GM18858 (cell line): ENCODE measurements around the gene UGT1A8.
"Not testable (repeated sequence)": the region's sequence is repeated elsewhere in the genome, so short reads cannot be mapped to it uniquely, and the experiment has no call there.

ENCODE experiments used
- ATAC-seq: cut with Tn5 transposase; IDR thresholded peaks from one replicate; pipeline ENCODE4 v1.9.1; 2021; ENCODE audit not compliant: unreplicated experiment

The UGT1A8 gene

DNA sequence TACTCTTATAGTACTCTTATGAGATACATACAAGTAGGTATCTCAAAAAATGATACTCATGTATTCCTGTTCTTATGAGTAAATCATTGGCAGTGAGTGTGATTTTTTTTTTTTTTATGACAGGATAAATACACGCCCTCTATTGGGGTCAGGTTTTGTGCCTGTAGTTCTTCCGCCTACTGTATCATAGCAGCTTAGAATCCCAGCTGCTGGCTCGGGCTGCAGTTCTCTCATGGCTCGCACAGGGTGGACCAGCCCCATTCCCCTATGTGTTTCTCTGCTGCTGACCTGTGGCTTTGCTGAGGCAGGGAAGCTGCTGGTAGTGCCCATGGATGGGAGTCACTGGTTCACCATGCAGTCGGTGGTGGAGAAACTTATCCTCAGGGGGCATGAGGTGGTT is at the start of gene UGT1A8:
UGT1A8 (plus strand) TSS at position 158 of the 400 bp plus-strand sequence; CDS start at position 233, 75 bp downstream.
- ATAC-seq, result not testable (repeated sequence)

DNA sequence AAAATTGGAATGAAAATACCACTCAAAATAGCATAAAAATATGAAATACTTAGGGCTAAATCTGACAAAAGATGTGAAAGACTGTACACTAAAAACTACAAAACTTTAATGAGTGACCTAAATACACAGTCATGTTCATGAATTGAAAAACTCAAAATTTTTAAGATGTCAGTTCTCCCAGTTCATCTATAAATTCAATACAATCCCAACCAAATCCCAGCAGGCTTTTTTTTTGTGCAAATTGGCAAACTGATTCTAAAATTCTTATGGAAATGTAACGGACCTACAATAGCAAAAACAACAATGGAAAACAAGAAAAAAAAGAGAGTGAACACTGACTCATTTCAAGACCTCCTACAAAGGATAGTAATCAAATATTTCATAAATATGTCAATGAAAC is 46.4 kb upstream of the UGT1A8 start:
- ATAC-seq, result no peak

GRCh38 chr2:233571462-233571861 is 46.0 kb upstream of the UGT1A8 start:
- no peak for ATAC-seq

DNA sequence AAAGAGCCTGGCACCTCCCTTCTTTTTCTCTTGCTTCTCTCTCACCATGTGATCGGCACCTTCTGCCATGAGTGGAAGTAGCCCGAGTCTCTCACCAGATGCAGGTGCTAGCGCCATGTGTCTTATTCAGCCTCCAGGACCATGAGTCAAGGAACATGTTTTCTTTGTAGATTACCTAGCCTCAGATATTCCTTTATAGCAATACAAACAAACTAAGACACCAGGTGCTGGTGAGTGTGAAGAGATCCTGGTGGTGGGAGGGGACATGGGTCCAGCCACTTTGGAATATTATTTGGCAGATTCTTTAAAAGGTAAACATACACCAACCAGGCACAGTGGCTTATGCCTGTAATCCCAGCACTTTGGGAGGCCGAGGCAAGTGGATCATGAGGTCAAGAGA is 45.0 kb upstream of the UGT1A8 start:
- ATAC-seq, result no peak

- not testable (repeated sequence) for ATAC-seq
These were observed 40.1 kb upstream of the UGT1A8 start for GRCh38 chr2:233577341-233577740.

- ATAC-seq, result not testable (repeated sequence)
These were observed 34.0 kb upstream of the UGT1A8 start for GRCh38 chr2:233583217-233583965.

DNA sequence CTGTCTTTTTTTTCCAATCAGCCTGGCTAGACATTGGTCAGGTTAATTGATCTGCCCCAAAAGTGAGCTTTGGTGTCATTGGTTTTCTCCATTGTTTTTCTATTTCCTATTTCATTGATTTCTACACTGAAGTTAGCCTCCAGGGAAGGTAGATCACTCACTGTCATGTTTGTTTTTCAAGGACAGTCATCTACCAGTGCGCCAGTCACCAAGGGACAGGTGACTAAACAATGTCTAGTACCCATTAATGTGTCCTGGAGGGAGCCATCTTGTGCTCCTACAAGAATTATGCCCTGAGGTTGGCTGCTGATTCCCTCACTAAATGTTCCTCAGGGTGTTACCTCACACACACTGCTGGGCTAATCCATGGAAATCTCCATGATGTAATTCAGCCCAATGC is 33.2 kb upstream of the UGT1A8 start:
- no peak for ATAC-seq

DNA sequence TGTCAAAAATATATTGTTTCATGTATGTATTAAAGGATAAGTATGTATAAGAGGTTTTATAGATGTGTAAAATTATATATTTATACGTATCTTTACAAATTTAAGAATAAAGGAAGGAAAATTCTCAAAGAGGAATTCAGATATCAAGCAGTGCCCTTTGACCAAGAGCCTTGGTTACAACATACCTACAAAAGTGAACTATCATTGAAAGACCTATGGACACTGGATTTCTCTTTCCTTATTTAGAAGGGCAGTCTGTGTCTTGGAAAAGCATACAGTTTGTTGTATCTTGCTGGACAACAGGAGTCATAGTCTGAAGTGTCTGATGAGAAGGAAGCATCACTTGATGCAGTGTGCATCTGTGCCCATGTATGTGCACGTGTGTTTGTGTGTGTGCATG is 29.0 kb upstream of the UGT1A8 start:
- ATAC-seq, result no peak

DNA sequence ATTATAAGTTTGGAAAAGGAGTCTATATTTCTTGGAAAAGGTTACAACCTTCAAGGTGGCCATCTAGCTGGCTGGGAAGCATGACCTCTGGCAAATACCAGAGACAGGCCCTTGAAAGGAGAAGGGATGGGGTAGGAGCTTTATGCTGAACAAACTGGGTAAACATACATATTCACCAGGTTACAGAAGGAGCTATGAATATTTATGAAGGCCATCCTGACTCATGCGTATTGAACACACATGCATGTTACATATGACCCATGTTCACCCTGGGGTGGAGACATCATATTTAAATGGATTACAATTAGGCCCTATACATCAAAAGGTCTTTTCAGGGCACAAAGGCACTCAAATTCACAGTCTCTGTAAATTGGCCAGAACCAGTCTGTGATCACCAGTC is 24.7 kb upstream of the UGT1A8 start:
- ATAC-seq, result not testable (repeated sequence)

GRCh38 chr2:233593201-233593600 is 24.2 kb upstream of the UGT1A8 start:
- no peak for ATAC-seq

- no peak for ATAC-seq
These were observed 19.9 kb upstream of the UGT1A8 start for GRCh38 chr2:233597522-233597921.

DNA sequence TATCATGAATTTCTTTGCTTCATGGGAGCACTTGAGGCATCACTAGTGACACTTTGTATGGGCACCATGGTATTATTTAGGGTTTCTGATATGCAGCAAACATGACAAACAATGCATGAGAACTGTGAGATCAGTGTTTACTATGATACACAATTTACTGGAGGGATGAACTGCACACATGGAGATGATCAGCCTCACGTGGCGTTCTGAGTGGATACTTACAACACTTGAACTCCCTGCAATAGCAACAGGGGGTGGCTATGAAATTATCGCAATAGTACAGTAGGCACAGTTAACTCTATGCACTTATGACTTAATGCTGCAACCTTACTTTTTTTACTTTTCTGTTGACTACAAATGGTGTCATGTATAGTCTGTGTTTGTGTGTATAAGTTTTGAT is 18.5 kb upstream of the UGT1A8 start:
- no peak for ATAC-seq

DNA sequence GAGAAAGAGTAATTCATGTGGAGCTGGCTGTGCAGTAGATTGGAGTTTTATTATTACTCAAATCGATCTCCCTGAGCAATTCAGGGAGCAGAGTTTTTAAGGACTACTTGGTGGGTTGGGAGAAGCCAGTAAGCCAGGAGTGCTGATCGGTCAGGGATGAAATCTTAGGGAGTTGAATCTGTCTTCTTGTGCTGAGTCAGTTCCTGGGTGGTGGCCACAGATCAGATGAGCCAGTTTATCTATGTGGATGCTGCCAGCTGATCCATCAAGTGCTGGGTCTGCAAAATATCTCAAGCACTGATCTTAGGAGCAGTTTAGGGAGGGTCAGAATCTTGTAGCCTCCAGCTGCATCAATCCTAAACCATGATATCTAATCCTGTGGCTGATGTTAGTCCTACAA is 17.0 kb upstream of the UGT1A8 start:
- no peak for ATAC-seq

- no peak for ATAC-seq
These were observed 15.4 kb upstream of the UGT1A8 start for GRCh38 chr2:233602076-233602475.

DNA sequence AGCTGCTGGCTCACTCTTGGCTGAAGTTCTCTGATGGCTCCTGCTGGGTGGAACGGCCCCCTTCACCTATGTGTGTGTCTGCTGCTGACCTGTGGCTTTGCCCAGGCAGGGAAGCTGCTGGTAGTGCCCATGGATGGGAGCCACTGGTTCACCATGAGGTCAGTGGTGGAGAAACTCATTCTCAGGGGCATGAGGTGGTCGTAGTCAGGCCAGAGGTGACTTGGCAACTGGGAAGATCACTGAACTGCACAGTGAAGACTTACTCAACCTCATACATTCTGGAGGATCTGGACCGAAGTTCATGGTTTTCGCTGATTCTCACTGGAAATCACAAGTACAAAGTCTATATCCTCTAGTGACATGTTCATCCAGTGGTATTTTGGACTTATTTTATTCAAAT is 13.9 kb upstream of the UGT1A8 start:
- ATAC-seq, result no peak

GRCh38 chr2:233604826-233605225 is 12.6 kb upstream of the UGT1A8 start:
- no peak for ATAC-seq

GRCh38 chr2:233605680-233606079 is 11.8 kb upstream of the UGT1A8 start:
- ATAC-seq, result no peak

- ATAC-seq, result no peak
These were observed 6.1 kb upstream of the UGT1A8 start for GRCh38 chr2:233611284-233611683.

GRCh38 chr2:233620204-233620603 is 2.8 kb downstream of the UGT1A8 start:
- ATAC-seq, result no peak

DNA sequence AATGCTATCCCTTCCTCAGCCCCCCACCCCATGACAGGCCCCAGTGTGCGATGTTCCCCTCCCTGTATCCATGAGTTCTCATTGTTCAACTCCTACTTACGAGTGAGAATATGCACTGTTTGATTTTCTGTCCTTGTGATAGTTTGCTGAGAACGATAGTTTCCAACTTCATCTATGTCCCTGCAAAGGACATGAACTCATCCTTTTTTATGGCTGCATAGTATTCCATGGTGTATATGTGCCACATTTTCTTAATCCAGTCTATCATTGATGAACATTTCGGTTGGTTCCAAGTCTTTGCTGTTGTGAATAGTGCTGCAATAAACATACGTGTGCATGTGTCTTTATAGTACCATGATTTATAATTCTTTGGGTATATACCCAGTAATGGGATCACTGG is 4.4 kb downstream of the UGT1A8 start:
- not testable (repeated sequence) for ATAC-seq

GRCh38 chr2:233627331-233628025 is 10.0 kb downstream of the UGT1A8 start:
- ATAC-seq, result no peak

DNA sequence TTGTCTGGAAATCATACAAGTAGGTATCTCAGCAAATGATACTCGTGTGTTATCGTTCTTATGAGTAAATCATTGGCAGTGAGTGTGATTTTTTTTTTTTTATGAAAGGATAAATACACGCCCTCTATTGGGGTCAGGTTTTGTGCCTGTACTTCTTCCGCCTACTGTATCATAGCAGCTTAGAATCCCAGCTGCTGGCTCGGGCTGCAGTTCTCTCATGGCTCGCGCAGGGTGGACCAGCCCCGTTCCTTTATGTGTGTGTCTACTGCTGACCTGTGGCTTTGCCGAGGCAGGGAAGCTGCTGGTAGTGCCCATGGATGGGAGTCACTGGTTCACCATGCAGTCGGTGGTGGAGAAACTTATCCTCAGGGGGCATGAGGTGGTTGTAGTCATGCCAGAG is 18.9 kb downstream of the UGT1A8 start, which contains the start of gene UGT1A10:
UGT1A10 (plus strand) TSS at position 143 of the 400 bp plus-strand sequence; CDS start at position 218, 75 bp downstream.
- not testable (repeated sequence) for ATAC-seq
